ENCODE data around the gene HAUS8. TPM values are rescaled to one million over a fixed set of nuclear protein-coding genes. Genes with fewer than 3 reads are reported as not detected.

The HAUS8 gene
- total and polyA plus RNA-seq, 2 of the 8 experiments (the other 6 are each of a cell fraction or from before 2014, with no cell fraction given) = 18.4 to 23.2 TPM

DNA sequence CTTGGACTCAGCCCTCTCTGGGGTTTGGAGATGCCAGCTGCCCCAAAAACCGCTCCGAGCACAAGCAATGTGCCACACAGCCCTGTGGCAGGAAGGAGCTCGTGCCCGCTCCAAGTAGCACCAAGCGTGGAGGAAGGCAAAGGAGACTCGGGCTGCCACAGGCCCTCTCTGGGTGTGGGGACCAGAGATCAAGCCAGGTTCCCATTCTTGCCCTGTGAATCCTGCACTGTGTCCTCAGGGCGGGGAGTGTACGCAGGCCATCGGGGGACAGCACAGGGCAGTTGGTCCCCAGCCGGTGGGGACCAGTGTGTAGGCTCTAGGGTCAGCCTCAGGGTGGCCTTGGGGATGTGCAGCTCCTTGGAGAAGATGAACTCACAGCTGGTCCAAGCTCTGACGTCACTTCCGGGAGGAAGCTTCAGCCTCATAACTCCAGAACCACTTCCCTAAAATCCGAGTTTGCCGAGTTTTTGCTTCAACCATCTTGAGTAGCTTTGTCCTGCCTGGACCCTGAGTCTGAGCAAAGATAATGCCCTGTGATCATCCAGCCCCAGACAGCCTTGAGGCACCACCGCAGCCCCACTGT lies 39.3 kb downstream of the HAUS8 start:
- Histone ChIP-seq H3K56ac (replicated peaks; ENCODE audit: insufficient read length, low read depth, low read length) (no peak overlapping the region), H3K23me2 (ENCODE audit: low read depth, low read length) (no peaks in the 10 kb centered on the region), H3K79me1 (ENCODE audit: low read depth, low read length) (no peaks in the 10 kb centered on the region), H2BK20ac (ENCODE audit: low read length) (no peak overlapping the region), H2BK15ac (ENCODE audit: low read length) (no peak overlapping the region), H2BK120ac (replicated peaks; ENCODE audit: low read depth, low read length) (no peak overlapping the region), H4K5ac (ENCODE audit: insufficient read length, low read depth, low read length) (no peak overlapping the region), H3K36me3 (ENCODE audit: control insufficient read depth in 2 of 4, insufficient read depth in 4 of 4, low read length in 3 of 4) (no peaks in the 10 kb centered on the region), H3K23ac (ENCODE audit: insufficient read length) (no peak overlapping the region), H3K9ac (replicated peaks in 1 of 4; ENCODE audit: extremely low read depth in 1 of 4, low read depth in 3 of 4, low read length in 3 of 4) (no peak overlapping the region), H3K27me3 (replicated peaks in 1 of 4; ENCODE audit: control insufficient read depth in 3 of 4, extremely low read depth in 1 of 4, insufficient read depth in 3 of 4, low read length in 3 of 4) (no peaks in the 10 kb centered on the region), H4K20me1 (replicated peaks in 1 of 2; ENCODE audit: control insufficient read depth in 1 of 2, insufficient read depth in 2 of 2, low read length in 2 of 2) (peaks cover 0 to 1% of the 10 kb centered on the region in 2 experiments), H3K79me2 (ENCODE audit: control insufficient read depth in 1 of 2, insufficient read depth in 2 of 2, low read length in 2 of 2) (no peaks in the 10 kb centered on the region), H3K27ac (ENCODE audit: low read depth, low read length) (no peak overlapping the region), H2AK5ac (ENCODE audit: low read depth, low read length) (no peak overlapping the region), H3K18ac (ENCODE audit: extremely low read depth, low read length) (peak overlapping the region; percentile 48; the same call in 1 of the 2 replicates), H4K8ac (ENCODE audit: extremely low read depth, insufficient read depth, low read length) (no peak overlapping the region), H4K91ac (replicated peaks; ENCODE audit: insufficient read length, low read length) (no peak overlapping the region), H3K4ac (replicated peaks; ENCODE audit: insufficient read length, low read depth, low read length) (no peak overlapping the region), H3K4me1 (replicated peaks in 1 of 4; ENCODE audit: control insufficient read depth in 3 of 4, insufficient read depth in 4 of 4, low read length in 3 of 4) (no peaks in the 10 kb centered on the region), H3K9me3 (ENCODE audit: insufficient read depth in 2 of 2, low read depth in 1 of 2, low read length in 1 of 2) (no peaks in the 10 kb centered on the region), H3K4me2 (ENCODE audit: insufficient read depth in 1 of 2, low read depth in 2 of 2, low read length in 2 of 2) (no peak overlapping the region), H2BK5ac (ENCODE audit: low read depth, low read length) (no peak overlapping the region; the same call in 1 of the 2 replicates), H2AFZ (ENCODE audit: low read length) (no peak overlapping the region), H3K14ac (ENCODE audit: insufficient read length) (no peak overlapping the region), H2BK12ac (ENCODE audit: low read depth, low read length) (no peak overlapping the region), H3K4me3 (ENCODE audit: extremely low read depth in 1 of 4, insufficient read depth in 2 of 4, low read depth in 3 of 4, low read length in 4 of 4) (no peak overlapping the region)
- ChIA-PET POLR2A (ENCODE audit: partially characterized antibody) (interaction anchor here (0.9 to 1.1 kb wide), 2 partner anchors 10 to 179 kb away, joined by 3 to 4 read pairs; partner anchors contain the start of gene USE1), CTCF (ENCODE audit: partially characterized antibody) (interaction anchor here (0.6 to 2.9 kb wide), 5 partner anchors 16 to 256 kb away, joined by 3 to 12 read pairs (median 3); no protein-coding TSS in a partner anchor)
- no peak for FAIRE-seq
- 95% methylated on average over 15 of the region's 15 CpGs; no CpG with 5 or more reads in 1 of the 2 experiments for WGBS, 2 experiments (ENCODE audit: extremely low coverage in 1 of 2, insufficient coverage in 1 of 2, insufficient read length in 1 of 2, insufficient replicate concordance in 2 of 2, low coverage in 1 of 2, low lambda C conversion rate in 2 of 2, missing lambda C conversion rate in 1 of 2)
- no peak for DNase-seq (ENCODE audit: low read depth in 1 of 2, low spot score in 2 of 2)
- TF ChIP-seq, protein P1, sequence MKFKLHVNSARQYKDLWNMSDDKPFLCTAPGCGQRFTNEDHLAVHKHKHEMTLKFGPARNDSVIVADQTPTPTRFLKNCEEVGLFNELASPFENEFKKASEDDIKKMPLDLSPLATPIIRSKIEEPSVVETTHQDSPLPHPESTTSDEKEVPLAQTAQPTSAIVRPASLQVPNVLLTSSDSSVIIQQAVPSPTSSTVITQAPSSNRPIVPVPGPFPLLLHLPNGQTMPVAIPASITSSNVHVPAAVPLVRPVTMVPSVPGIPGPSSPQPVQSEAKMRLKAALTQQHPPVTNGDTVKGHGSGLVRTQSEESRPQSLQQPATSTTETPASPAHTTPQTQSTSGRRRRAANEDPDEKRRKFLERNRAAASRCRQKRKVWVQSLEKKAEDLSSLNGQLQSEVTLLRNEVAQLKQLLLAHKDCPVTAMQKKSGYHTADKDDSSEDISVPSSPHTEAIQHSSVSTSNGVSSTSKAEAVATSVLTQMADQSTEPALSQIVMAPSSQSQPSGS (IDR thresholded peaks at IDR 0.05; ENCODE audit: low read length) = no peak
- TF ChIP-seq RBBP5 (IDR thresholded peaks at IDR 0.05; ENCODE audit: borderline replicate concordance, low read depth, low read length) = no peak
- TF ChIP-seq BCL11A (IDR thresholded peaks at IDR 0.05; ENCODE audit: low read depth in 2 of 2, low read length in 2 of 2) = no peak
- TF ChIP-seq NANOG (IDR thresholded peaks at IDR 0.05; ENCODE audit: insufficient read depth, low read depth, low read length, poor library complexity, severe bottlenecking) = no peak
- no peak for TF ChIP-seq RNF2 (IDR thresholded peaks at IDR 0.05; ENCODE audit: borderline replicate concordance, low read depth, low read length, missing control alignments, poor library complexity, severe bottlenecking)
- TF ChIP-seq SP4 (IDR thresholded peaks at IDR 0.05; ENCODE audit: low read length) = no peak
- TF ChIP-seq EP300 (IDR thresholded peaks at IDR 0.05; ENCODE audit: borderline replicate concordance in 1 of 2, low read depth in 2 of 2, low read length in 2 of 2) = no peak
- TF ChIP-seq, protein P2, sequence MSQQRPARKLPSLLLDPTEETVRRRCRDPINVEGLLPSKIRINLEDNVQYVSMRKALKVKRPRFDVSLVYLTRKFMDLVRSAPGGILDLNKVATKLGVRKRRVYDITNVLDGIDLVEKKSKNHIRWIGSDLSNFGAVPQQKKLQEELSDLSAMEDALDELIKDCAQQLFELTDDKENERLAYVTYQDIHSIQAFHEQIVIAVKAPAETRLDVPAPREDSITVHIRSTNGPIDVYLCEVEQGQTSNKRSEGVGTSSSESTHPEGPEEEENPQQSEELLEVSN (IDR thresholded peaks at IDR 0.05) = no peak
- TF ChIP-seq CBX8 (IDR thresholded peaks at IDR 0.05; ENCODE audit: borderline replicate concordance, low read depth, low read length) = no peak

Data from H1 (cell line).